Loucy (cell line): Measurements from ENCODE around the gene CAPZA2.

Experiments
- H2AFZ ChIP-seq: fragments of 200-600 bp; sonication (generic); 2 replicates; pipeline ENCODE4 v1.6.0; 2016; ENCODE audit warnings: antibody characterized with exemption, mild to moderate bottlenecking, low read length, moderate library complexity
- H3F3A ChIP-seq: fragments of 200-600 bp; 2 replicates; pipeline ENCODE4 v1.6.0; 2016; ENCODE audit warnings: antibody characterized with exemption, low read depth, mild to moderate bottlenecking
- H3K27me3 ChIP-seq: fragments of 200-600 bp; sonication (generic); 2 replicates; pipeline ENCODE4 v1.6.1; 2014; ENCODE audit warnings: low read length, mild to moderate bottlenecking; ENCODE audit not compliant: insufficient read depth, poor library complexity, severe bottlenecking
- H3K36me3 ChIP-seq: fragments of 200-600 bp; sonication (generic); 2 replicates; pipeline ENCODE4 v1.6.1; 2016; ENCODE audit warnings: low read length; ENCODE audit not compliant: insufficient read depth
- H3K4me1 ChIP-seq: fragments of 200-600 bp; sonication (generic); 2 replicates; pipeline ENCODE4 v1.5.1; 2014; ENCODE audit warnings: low read length, mild to moderate bottlenecking; ENCODE audit not compliant: insufficient read depth, poor library complexity, severe bottlenecking
- H3K4me2 ChIP-seq: fragments of 200-600 bp; sonication (generic); 2 replicates; pipeline ENCODE4 v1.6.0; 2014; ENCODE audit warnings: antibody characterized with exemption, low read length, low read depth, mild to moderate bottlenecking; ENCODE audit not compliant: poor library complexity, severe bottlenecking
- H3K4me3 ChIP-seq: fragments of 200-600 bp; sonication (generic); 2 replicates; pipeline ENCODE4 v1.5.1; 2014; ENCODE audit warnings: low read length, mild to moderate bottlenecking, mixed read lengths; ENCODE audit not compliant: poor library complexity, severe bottlenecking
- H3K79me2 ChIP-seq: fragments of 200-600 bp; sonication (generic); 2 replicates; pipeline ENCODE4 v1.6.1; 2014; ENCODE audit warnings: low read length; ENCODE audit not compliant: insufficient read depth
- H3K9ac ChIP-seq: fragments of 200-600 bp; sonication (generic); 2 replicates; pipeline ENCODE4 v1.6.0; 2014; ENCODE audit warnings: mild to moderate bottlenecking, low read depth, low read length, moderate library complexity; ENCODE audit not compliant: poor library complexity, severe bottlenecking
- H3K9me2 ChIP-seq: fragments of 200-600 bp; sonication (generic); replicated peaks from 2 replicates; pipeline ENCODE4 v1.6.1; 2016; ENCODE audit warnings: low read depth, low read length, mixed read lengths
- H3K9me3 ChIP-seq: fragments of 200-600 bp; sonication (generic); 2 replicates; pipeline ENCODE4 v1.6.1; 2014; ENCODE audit warnings: mild to moderate bottlenecking, antibody characterized with exemption, low read length, low read depth; ENCODE audit not compliant: insufficient read depth
- H4K20me1 ChIP-seq: fragments of 200-600 bp; sonication (generic); 2 replicates; pipeline ENCODE4 v1.6.0; 2014; ENCODE audit warnings: antibody characterized with exemption, low read length, mild to moderate bottlenecking; ENCODE audit not compliant: insufficient read depth, poor library complexity, severe bottlenecking
- CTCF ChIP-seq: fragments of 200-600 bp; sonication (generic); conservative IDR thresholded peaks from 2 replicates; pipeline ENCODE4 v1.5.1; 2014; ENCODE audit warnings: mild to moderate bottlenecking, antibody characterized with exemption, low read length
- EZH2phosphoT487 ChIP-seq: fragments of 200-600 bp; IDR thresholded peaks from 2 replicates; pipeline ENCODE4 v1.6.1; 2018; ENCODE audit warnings: antibody characterized with exemption, mild to moderate bottlenecking, moderate library complexity, borderline replicate concordance

CAPZA2 gene

GRCh38 chr7:116834815-116835504 lies 27.4 kb upstream of the CAPZA2 start:
- no peaks in the 10 kb centered on the region for H3K9me3 ChIP-seq
- H3F3A ChIP-seq = no peaks in the 10 kb centered on the region
- H2AFZ ChIP-seq = no peak overlapping the region
- H3K4me3 ChIP-seq = no peak overlapping the region
- H3K36me3 ChIP-seq = no peaks in the 10 kb centered on the region
- no peaks in the 10 kb centered on the region for H3K27me3 ChIP-seq
- no peaks in the 10 kb centered on the region for H4K20me1 ChIP-seq
- H3K9me2 ChIP-seq = no peaks in the 10 kb centered on the region
- H3K9ac ChIP-seq = no peak overlapping the region
- no peak for TF ChIP-seq EZH2phosphoT487
- no peak for TF ChIP-seq CTCF
- H3K4me2 ChIP-seq = no peak overlapping the region
- no peaks in the 10 kb centered on the region for H3K4me1 ChIP-seq
- H3K79me2 ChIP-seq = no peaks in the 10 kb centered on the region

- TF ChIP-seq CTCF (no peak), EZH2phosphoT487 (no peak)
- H3F3A ChIP-seq = no peaks in the 10 kb centered on the region
- H3K27me3 ChIP-seq = no peaks in the 10 kb centered on the region
- H3K4me1 ChIP-seq = no peaks in the 10 kb centered on the region
- H4K20me1 ChIP-seq = no peaks in the 10 kb centered on the region
- no peak overlapping the region for H3K4me3 ChIP-seq
- H3K79me2 ChIP-seq = no peaks in the 10 kb centered on the region
- no peak overlapping the region for H3K9ac ChIP-seq
- H3K36me3 ChIP-seq = no peaks in the 10 kb centered on the region
- no peaks in the 10 kb centered on the region for H3K9me2 ChIP-seq
- no peaks in the 10 kb centered on the region for H3K9me3 ChIP-seq
- no peak overlapping the region for H2AFZ ChIP-seq
- H3K4me2 ChIP-seq = no peak overlapping the region
These were observed 26.3 kb upstream of the CAPZA2 start for GRCh38 chr7:116836048-116836447.

- no peak for TF ChIP-seq CTCF
- TF ChIP-seq EZH2phosphoT487 = no peak
- Histone ChIP-seq H3F3A (no peaks in the 10 kb centered on the region), H2AFZ (no peak overlapping the region), H3K9ac (no peak overlapping the region), H3K9me2 (no peaks in the 10 kb centered on the region), H3K79me2 (no peaks in the 10 kb centered on the region), H3K4me1 (no peaks in the 10 kb centered on the region), H3K9me3 (no peaks in the 10 kb centered on the region), H3K36me3 (no peaks in the 10 kb centered on the region), H3K4me3 (no peak overlapping the region), H4K20me1 (no peaks in the 10 kb centered on the region), H3K27me3 (no peaks in the 10 kb centered on the region), H3K4me2 (no peak overlapping the region)
These were observed 25.5 kb upstream of the CAPZA2 start for GRCh38 chr7:116836911-116837310.
